ENCODE data around the gene ACKR3.

ACKR3 gene

GRCh38 chr2:236530512-236530911 is 39.1 kb upstream of the ACKR3 start:
- H3K27ac ChIP-seq: no peak overlapping the region
- TF ChIP-seq CTCF (conservative IDR thresholded peaks at IDR 0.05) (no peak), ZFX (IDR thresholded peaks at IDR 0.05) (no peak)

- TF ChIP-seq ZFX (IDR thresholded peaks at IDR 0.05): no peak
- TF ChIP-seq CTCF (conservative IDR thresholded peaks at IDR 0.05): no peak
- no peak overlapping the region for H3K27ac ChIP-seq
Observed at GRCh38 chr2:236531195-236531594, 38.4 kb upstream of the ACKR3 start.

- no peak for TF ChIP-seq CTCF (conservative IDR thresholded peaks at IDR 0.05)
- TF ChIP-seq ZFX (IDR thresholded peaks at IDR 0.05): no peak
- no peak overlapping the region for H3K27ac ChIP-seq
Observed at GRCh38 chr2:236531996-236532395, 37.6 kb upstream of the ACKR3 start.

GRCh38 chr2:236533343-236533742 is 36.3 kb upstream of the ACKR3 start:
- no peak overlapping the region for H3K27ac ChIP-seq
- TF ChIP-seq ZFX (IDR thresholded peaks at IDR 0.05): no peak
- no peak for TF ChIP-seq CTCF (conservative IDR thresholded peaks at IDR 0.05)

GRCh38 chr2:236535024-236535423 is 34.6 kb upstream of the ACKR3 start:
- TF ChIP-seq CTCF (conservative IDR thresholded peaks at IDR 0.05) (no peak), ZFX (IDR thresholded peaks at IDR 0.05) (no peak)

GRCh38 chr2:236536727-236537398 is 32.8 kb upstream of the ACKR3 start:
- no peak for TF ChIP-seq CTCF (conservative IDR thresholded peaks at IDR 0.05)
- no peak for TF ChIP-seq ZFX (IDR thresholded peaks at IDR 0.05)

More at GRCh38 chr2:236535024-236535423, 34.6 kb upstream of the ACKR3 start:
- no peak overlapping the region for H3K27ac ChIP-seq

GRCh38 chr2:236538242-236538641 is 31.4 kb upstream of the ACKR3 start:
- no peak for TF ChIP-seq CTCF (conservative IDR thresholded peaks at IDR 0.05)
- TF ChIP-seq ZFX (IDR thresholded peaks at IDR 0.05): no peak
- no peak overlapping the region for H3K27ac ChIP-seq

More at GRCh38 chr2:236536727-236537398, 32.8 kb upstream of the ACKR3 start:
- H3K27ac ChIP-seq: no peak overlapping the region

Measured in C4-2B (cell line).